Adrenal gland (tissue), 5 donors: ENCODE results near the gene NONO.

Experiments
- CTCF ChIP-seq, 6 experiments: fragments of 450-650 bp in 4 of 6; fragments of 200-600 bp in 2 of 6; sonication (generic) in 1 of 6; IDR thresholded peaks; 1 replicate in 5 of 6; 2 replicates in 1 of 6; pipeline versions ENCODE4 v1.5.1 to v1.8.0; 2016 to 2021; ENCODE audit warnings: antibody characterized with exemption in 6 of 6, mild to moderate bottlenecking in 2 of 6, moderate library complexity in 1 of 6
- POLR2A ChIP-seq, 2 donors: fragments of 450-650 bp; IDR thresholded peaks; one replicate each; pipeline ENCODE4 v1.6.1; 2017; ENCODE audit warnings: antibody characterized with exemption in 2 of 2, mild to moderate bottlenecking in 2 of 2, moderate library complexity in 1 of 2
- donor health status: DM: no; HTN: no; CAD: no.

- TF ChIP-seq CTCF (IDR thresholded peaks at IDR 0.05) (no peak), POLR2A (IDR thresholded peaks at IDR 0.05) (no peak)
Measured at GRCh38 chrX:71321731-71322130, 38.3 kb downstream of the NONO start.
